AG04450 (cell line): ENCODE measurements around the gene NT5M. TPM values are rescaled to one million over a fixed set of nuclear protein-coding genes. Genes with fewer than 3 reads are reported as not detected.

Source experiments
- CTCF ChIA-PET: fragments of 300-600, 350-600 bp; formaldehyde crosslinking; extraction: SDS; loops from one replicate; lab custom pipeline; 2022; ENCODE audit warnings: antibody characterized with exemption, inconsistent platforms; lab: Charles Lee
- POLR2A ChIA-PET: fragments of 350-600 bp; formaldehyde crosslinking; extraction: SDS; loops from one replicate; lab custom pipeline; 2021; ENCODE audit warnings: antibody characterized with exemption, inconsistent platforms; lab: Yijun Ruan, JAX
- DNase-seq: peaks from one replicate; pipeline ENCODE4 v3.0.0-alpha.2; 2011; ENCODE audit warnings: low read depth, low spot score
- H3K27ac ChIP-seq: one replicate; pipeline ENCODE4 v1.5.1; 2012; ENCODE audit warnings: low read depth, low read length, control low read depth
- H3K27me3 ChIP-seq: one replicate; pipeline ENCODE4 v1.6.0; 2012; ENCODE audit warnings: low read length; ENCODE audit not compliant: control insufficient read depth, insufficient read depth
- H3K4me3 ChIP-seq: 2 replicates; pipeline ENCODE4 v1.5.1; 2011; ENCODE audit warnings: mild to moderate bottlenecking, low read depth, low read length, control low read depth
- H3K9me3 ChIP-seq: 2 replicates; pipeline ENCODE4 v1.5.1; 2012; ENCODE audit warnings: low read length; ENCODE audit not compliant: control insufficient read depth, insufficient read depth
- CTCF ChIP-seq: IDR thresholded peaks from 2 replicates; pipeline ENCODE4 v1.5.1; 2011; ENCODE audit warnings: low read depth, low read length, control low read depth, inconsistent platforms
- polyA plus RNA-seq: library from polyadenylated mRNA; depleted of rRNA; stranded (reverse); fragments of >200 nt; gene quantifications from 2 replicates; pipeline ENCODE4 v1.2.3, GENCODE V29; 2011

NT5M gene
- polyA plus RNA-seq, 1 experiment = 0.36 TPM

- CTCF ChIA-PET = interaction anchor here (1.1 kb wide), 1 partner anchor 266 kb away, joined by 3 read pairs; no protein-coding TSS in a partner anchor
- no peak for DNase-seq
- no peak overlapping the region for H3K4me3 ChIP-seq
- no peaks in the 10 kb centered on the region; the same call in 1 of the 2 replicates for H3K9me3 ChIP-seq
- no peak for TF ChIP-seq CTCF
- POLR2A ChIA-PET = no interaction called here
- H3K27ac ChIP-seq = no peak overlapping the region
- peaks cover 3% of the 10 kb centered on the region for H3K27me3 ChIP-seq
Observed at GRCh38 chr17:17347956-17348871, 45.0 kb downstream of the NT5M start.

GRCh38 chr17:17348872-17349723 lies 45.9 kb downstream of the NT5M start:
- Histone ChIP-seq H3K27me3 (peaks cover 3% of the 10 kb centered on the region), H3K4me3 (no peak overlapping the region), H3K27ac (no peak overlapping the region), H3K9me3 (no peaks in the 10 kb centered on the region; the same call in 1 of the 2 replicates)
- CTCF ChIA-PET = interaction anchor here (1.1 kb wide), 1 partner anchor 265 kb away, joined by 3 read pairs; no protein-coding TSS in a partner anchor
- POLR2A ChIA-PET = no interaction called here
- DNase-seq = no peak
- no peak for TF ChIP-seq CTCF

GRCh38 chr17:17349724-17350106 lies 46.5 kb downstream of the NT5M start:
- Histone ChIP-seq H3K9me3 (no peaks in the 10 kb centered on the region; the same call in 1 of the 2 replicates), H3K27me3 (peaks cover 3% of the 10 kb centered on the region), H3K27ac (no peak overlapping the region), H3K4me3 (no peak overlapping the region)
- DNase-seq = no peak
- TF ChIP-seq CTCF = no peak
- POLR2A ChIA-PET = interaction anchor here (0.7 kb wide), 1 partner anchor 146 kb away, joined by 4 read pairs; the partner anchor contains the start of gene RASD1
- CTCF ChIA-PET = interaction anchor here (1.2 to 1.3 kb wide), 2 partner anchors 148 to 292 kb away, joined by 5 to 6 read pairs; no protein-coding TSS in a partner anchor

DNA sequence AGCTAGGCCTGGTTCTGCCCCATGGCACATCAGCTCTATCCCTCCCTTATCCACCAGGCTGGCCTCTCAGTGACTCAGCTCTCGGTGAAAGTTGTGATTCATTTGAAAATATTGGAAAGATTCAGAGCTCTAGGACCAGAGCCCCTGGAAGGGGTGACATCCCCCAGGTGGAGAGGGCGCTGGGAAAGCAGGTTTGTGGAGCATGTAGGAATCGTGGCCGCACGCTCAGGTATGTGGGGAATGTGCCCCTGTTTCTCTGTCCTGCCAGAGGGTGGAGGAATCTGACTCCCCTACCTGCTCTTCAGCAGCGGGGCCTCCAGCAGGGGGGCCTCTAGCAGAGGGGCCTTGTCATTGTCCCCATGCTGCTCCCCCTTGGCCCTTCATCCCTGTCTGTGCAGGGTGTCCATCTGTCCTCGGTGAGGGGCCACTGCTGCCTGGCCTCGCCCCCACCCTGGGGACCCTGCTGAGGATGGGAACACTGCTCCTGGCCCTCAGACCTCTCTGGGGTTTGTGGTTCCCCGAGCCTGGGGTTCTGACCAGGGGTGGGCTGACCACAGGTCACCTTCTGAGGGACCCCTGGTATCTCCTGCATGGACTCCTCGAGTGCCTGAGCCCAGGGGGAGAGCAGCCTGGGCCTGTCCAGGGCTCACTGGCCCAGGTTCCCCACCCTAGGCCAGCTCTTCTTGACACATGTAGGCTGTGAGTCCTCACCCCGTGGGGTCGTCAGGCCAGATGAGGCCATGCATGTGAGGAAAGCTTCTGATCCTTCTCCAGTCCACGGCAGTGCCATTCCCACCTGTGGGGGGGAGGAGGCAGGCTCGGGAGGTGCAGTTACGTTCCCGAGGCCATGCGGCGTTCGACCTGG lies 47.5 kb downstream of the NT5M start:
- 0 out of 2 replicates have a peak, but pooled peaks have one; percentile 10 for TF ChIP-seq CTCF
- no peak overlapping the region for H3K4me3 ChIP-seq
- no peak overlapping the region for H3K27ac ChIP-seq
- ChIA-PET CTCF (interaction anchor here (1.2 to 1.3 kb wide), 4 partner anchors 147 to 353 kb away, joined by 3 to 6 read pairs (median 4); no protein-coding TSS in a partner anchor), POLR2A (interaction anchor here (0.7 kb wide), 1 partner anchor 145 kb away, joined by 4 read pairs; the partner anchor contains the start of gene RASD1)
- no peaks in the 10 kb centered on the region; the same call in 1 of the 2 replicates for H3K9me3 ChIP-seq
- peaks cover 3% of the 10 kb centered on the region for H3K27me3 ChIP-seq
- DNase-seq = no peak
